CD4-positive, alpha-beta memory T cell (primary cell): Measurements from ENCODE around the gene LRP6. TPM values are rescaled to one million over a fixed set of nuclear protein-coding genes. Genes with fewer than 3 reads are reported as not detected.

Experiments used
- CTCF ChIA-PET: fragments of 350-600 bp; sonication (Branson Sonifier 250); formaldehyde crosslinking; loops from one replicate; lab custom pipeline; 2021; ENCODE audit warnings: inconsistent platforms; ENCODE audit not compliant: partially characterized antibody; lab: Charles Lee
- POLR2A ChIA-PET: fragments of 350-600 bp; sonication (Branson Sonifier 250); formaldehyde crosslinking; loops from one replicate; lab custom pipeline; 2021; ENCODE audit not compliant: partially characterized antibody; lab: Charles Lee
- DNase-seq, 5 donors: peaks; one replicate each; pipeline versions ENCODE4 v3.0.0 to v3.0.0-alpha.2; 2020 to 2022; ENCODE audit warnings: mixed read lengths in 1 of 5
- H3K27ac ChIP-seq: one replicate; pipeline ENCODE4 v1.7.0; 2013; ENCODE audit warnings: low read depth, low read length
- H3K27me3 ChIP-seq: 2 replicates; pipeline ENCODE4 v1.7.0; 2013; ENCODE audit warnings: mild to moderate bottlenecking, low read length, moderate library complexity; ENCODE audit not compliant: insufficient read depth
- H3K36me3 ChIP-seq: 2 replicates; pipeline ENCODE4 v1.7.0; 2013; ENCODE audit warnings: mild to moderate bottlenecking, low read length, moderate library complexity; ENCODE audit not compliant: insufficient read depth
- H3K4me1 ChIP-seq: 2 replicates; pipeline ENCODE4 v1.7.0; 2013; ENCODE audit warnings: mild to moderate bottlenecking, low read length, moderate library complexity; ENCODE audit not compliant: insufficient read depth
- H3K4me3 ChIP-seq, 2 donors: one replicate each; pipeline ENCODE4 v1.7.0; 2013; ENCODE audit warnings: low read length in 2 of 2, mild to moderate bottlenecking in 1 of 2
- H3K9me3 ChIP-seq, 2 donors: one replicate each; pipeline ENCODE4 v1.7.0; 2013; ENCODE audit warnings: low read length in 2 of 2, control low read depth in 1 of 2; ENCODE audit not compliant: control insufficient read depth in 1 of 2
- H3K27ac Mint-ChIP-seq, 7 donors: one replicate each; pipeline ENCODE4 v1.8.0; 2020 to 2021; ENCODE audit warnings: mixed read lengths in 7 of 7, mild to moderate bottlenecking in 6 of 7, inconsistent platforms in 3 of 7, moderate library complexity in 3 of 7
- H3K27me3 Mint-ChIP-seq, 2 donors: one replicate each; pipeline ENCODE4 v1.8.0; 2020 to 2021; ENCODE audit warnings: mixed read lengths in 2 of 2
- H3K36me3 Mint-ChIP-seq, 2 donors: one replicate each; pipeline ENCODE4 v1.8.0; 2020 to 2021; ENCODE audit warnings: mixed read lengths in 2 of 2, inconsistent platforms in 1 of 2, mild to moderate bottlenecking in 1 of 2
- H3K4me1 Mint-ChIP-seq, 4 donors: one replicate each; pipeline ENCODE4 v1.8.0; 2020 to 2021; ENCODE audit warnings: mixed read lengths in 4 of 4, mild to moderate bottlenecking in 1 of 4
- H3K4me3 Mint-ChIP-seq, 8 donors: one replicate each; pipeline ENCODE4 v1.8.0; 2020 to 2021; ENCODE audit warnings: mixed read lengths in 8 of 8, mild to moderate bottlenecking in 7 of 8, moderate library complexity in 6 of 8, inconsistent platforms in 3 of 8
- H3K9me3 Mint-ChIP-seq, 8 donors: one replicate each; pipeline ENCODE4 v1.8.0; 2020 to 2021; ENCODE audit warnings: mixed read lengths in 8 of 8, mild to moderate bottlenecking in 5 of 8, inconsistent platforms in 3 of 8, moderate library complexity in 1 of 8
- intact Hi-C: fragments of 100-400 bp; cut with micrococcal nuclease; formaldehyde crosslinking; loops from one replicate; pipeline ENCODE4 v1.15.1; 2023
- polyA plus RNA-seq, 2 donors: library from polyadenylated mRNA; unstranded; fragments of 300-500 nt; fragmentation: Illumina TruSeq; gene quantifications; one replicate each; pipeline ENCODE4 v1.2.3, GENCODE V29; 2021
- total RNA-seq, 2 experiments: library from RNA; stranded (reverse); gene quantifications; one replicate each; pipeline ENCODE4 v1.2.3, GENCODE V29; 2021

The LRP6 gene
- total and polyA plus RNA-seq, 4 experiments from 2014 or later: 0.45 to 4.0 (median 2.9) TPM

DNA sequence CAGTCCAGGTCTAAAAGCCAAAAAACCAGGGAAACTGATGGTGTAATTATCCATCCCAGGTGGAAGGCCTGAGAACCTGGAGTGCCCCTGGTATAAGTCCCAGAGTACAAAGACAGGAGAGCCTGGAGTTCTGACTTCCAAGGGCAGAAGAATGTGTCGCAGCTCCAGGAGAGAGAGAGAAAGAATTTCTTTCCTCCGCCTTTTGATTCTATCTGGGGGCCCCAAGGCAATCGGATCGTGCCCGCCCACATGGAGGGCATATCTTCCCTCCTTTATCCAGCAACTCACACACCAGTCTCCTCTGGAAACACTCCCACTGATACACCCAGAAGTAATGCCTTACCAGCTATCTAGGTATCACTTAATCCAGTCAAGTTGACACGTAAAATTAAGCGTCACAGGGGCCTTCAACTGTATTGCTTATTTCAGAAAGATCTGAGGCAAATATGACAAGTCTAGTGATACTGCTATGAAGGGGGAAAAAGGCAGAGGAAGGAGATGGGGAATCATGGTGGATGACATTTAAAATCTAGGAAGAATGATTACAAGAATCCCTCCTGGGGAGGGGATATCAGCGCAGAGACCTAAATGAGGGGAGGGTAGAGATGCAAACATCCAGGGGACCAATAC lies 30.5 kb upstream of the LRP6 start:
- peaks cover 0 to 2% (median 0%) of the 10 kb centered on the region in 8 donors for H3K9me3 Mint-ChIP-seq
- H3K4me3 Mint-ChIP-seq: no peak overlapping the region
- H3K4me1 Mint-ChIP-seq: no peaks in the 10 kb centered on the region
- no peak for DNase-seq
- intact Hi-C loops: loop anchor here (10.0 kb wide), 1 partner anchor 757 kb away; no protein-coding TSS in a partner anchor
- no peaks in the 10 kb centered on the region for H3K9me3 ChIP-seq
- H3K27ac ChIP-seq: no peak overlapping the region
- no peaks in the 10 kb centered on the region for H3K4me1 ChIP-seq
- no peak overlapping the region for H3K4me3 ChIP-seq
- POLR2A ChIA-PET: no interaction called here
- H3K36me3 ChIP-seq: no peaks in the 10 kb centered on the region
- CTCF ChIA-PET: no interaction called here
- H3K36me3 Mint-ChIP-seq: no peaks in the 10 kb centered on the region
- H3K27me3 ChIP-seq: no peaks in the 10 kb centered on the region
- peaks cover 3 to 7% of the 10 kb centered on the region in 2 donors for H3K27me3 Mint-ChIP-seq
- no peak overlapping the region for H3K27ac Mint-ChIP-seq

DNA sequence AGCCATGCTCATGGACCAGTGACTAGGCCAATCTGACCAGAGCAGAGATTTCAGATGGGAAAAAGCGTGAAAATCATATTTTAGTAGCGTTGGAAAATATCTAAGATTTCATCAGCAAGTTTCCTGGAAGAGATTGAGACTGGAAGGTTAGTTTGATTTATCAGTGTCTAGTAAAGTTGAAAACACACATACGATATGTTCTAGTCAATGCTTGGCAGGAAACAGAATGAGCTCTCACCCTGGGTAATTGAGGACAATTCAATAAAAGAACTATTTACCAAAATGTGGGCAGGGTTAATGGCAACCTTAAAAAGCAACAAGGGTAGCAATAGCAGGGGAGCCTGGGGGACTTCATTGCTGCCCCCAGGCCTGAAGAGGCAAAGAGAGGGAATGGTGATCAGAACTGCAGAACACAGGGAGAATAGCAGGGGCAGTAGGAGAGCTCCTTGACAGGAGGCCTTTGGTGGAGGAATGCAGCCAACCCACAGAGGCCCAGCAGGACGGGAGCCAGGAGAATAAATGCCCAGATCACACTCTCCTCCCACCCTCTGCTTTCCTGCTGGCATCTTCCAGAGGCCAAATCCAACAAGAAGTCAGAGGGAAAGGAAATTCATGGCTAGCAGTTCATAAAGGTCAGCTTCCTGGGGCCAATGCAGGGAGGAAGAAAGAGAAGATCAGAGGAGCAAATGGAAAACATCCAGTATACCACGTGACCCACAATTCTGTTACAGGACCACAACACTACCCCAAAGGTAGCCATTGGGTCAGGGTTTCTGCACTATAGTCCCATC lies 27.6 kb upstream of the LRP6 start:
- Mint-ChIP-seq H3K36me3 (no peaks in the 10 kb centered on the region), H3K27me3 (peaks cover 0 to 4% of the 10 kb centered on the region in 2 donors), H3K4me3 (no peak overlapping the region), H3K9me3 (no peaks in the 10 kb centered on the region), H3K27ac (no peak overlapping the region), H3K4me1 (peaks cover 0 to 7% (median 2%) of the 10 kb centered on the region in 4 donors)
- no peak overlapping the region for H3K27ac ChIP-seq
- CTCF ChIA-PET: no interaction called here
- no peak for DNase-seq
- H3K9me3 ChIP-seq: no peaks in the 10 kb centered on the region
- no peaks in the 10 kb centered on the region for H3K36me3 ChIP-seq
- H3K27me3 ChIP-seq: no peaks in the 10 kb centered on the region
- no peak overlapping the region for H3K4me3 ChIP-seq
- no peaks in the 10 kb centered on the region for H3K4me1 ChIP-seq
- intact Hi-C loops: loop anchor here (10.0 kb wide), 1 partner anchor 760 kb away; no protein-coding TSS in a partner anchor
- POLR2A ChIA-PET: no interaction called here

DNA sequence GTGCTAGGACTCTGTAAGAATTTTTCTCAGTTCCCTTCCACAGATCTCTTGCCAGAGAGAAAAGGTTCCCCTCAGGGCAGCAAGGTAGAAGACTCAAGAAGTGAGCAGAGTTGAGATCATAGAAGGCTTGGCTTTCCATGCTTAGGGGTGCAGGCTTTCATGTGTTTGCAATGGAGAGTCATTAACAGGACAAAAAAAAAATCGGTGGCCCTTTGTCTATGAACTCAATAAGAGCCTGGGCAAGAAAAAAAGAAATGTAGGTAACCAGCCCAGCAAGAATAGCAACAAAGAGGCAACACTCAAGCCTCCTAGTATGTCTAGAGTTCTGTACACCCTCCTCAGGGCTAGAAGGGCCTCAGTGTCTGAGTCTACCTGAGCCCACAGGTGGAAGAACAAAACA lies 23.4 kb upstream of the LRP6 start:
- Mint-ChIP-seq H3K4me1 (peaks cover 0 to 7% (median 2%) of the 10 kb centered on the region in 4 donors), H3K36me3 (no peaks in the 10 kb centered on the region), H3K9me3 (no peaks in the 10 kb centered on the region), H3K27me3 (peaks cover 0 to 5% of the 10 kb centered on the region in 2 donors), H3K4me3 (no peak overlapping the region), H3K27ac (peak overlapping the region in 1 of 7 donors; percentile 29)
- H3K27me3 ChIP-seq: no peaks in the 10 kb centered on the region
- ChIA-PET CTCF (no interaction called here), POLR2A (interaction anchor here (0.6 kb wide), 1 partner anchor 21 kb away, joined by 3 read pairs; no protein-coding TSS in a partner anchor)
- no peak overlapping the region for H3K4me3 ChIP-seq
- H3K9me3 ChIP-seq: no peaks in the 10 kb centered on the region
- H3K36me3 ChIP-seq: no peaks in the 10 kb centered on the region
- intact Hi-C loops: loop anchor here (10.0 kb wide), 1 partner anchor 765 kb away; no protein-coding TSS in a partner anchor
- H3K27ac ChIP-seq: no peak overlapping the region
- H3K4me1 ChIP-seq: no peaks in the 10 kb centered on the region
- DNase-seq: no peak

DNA sequence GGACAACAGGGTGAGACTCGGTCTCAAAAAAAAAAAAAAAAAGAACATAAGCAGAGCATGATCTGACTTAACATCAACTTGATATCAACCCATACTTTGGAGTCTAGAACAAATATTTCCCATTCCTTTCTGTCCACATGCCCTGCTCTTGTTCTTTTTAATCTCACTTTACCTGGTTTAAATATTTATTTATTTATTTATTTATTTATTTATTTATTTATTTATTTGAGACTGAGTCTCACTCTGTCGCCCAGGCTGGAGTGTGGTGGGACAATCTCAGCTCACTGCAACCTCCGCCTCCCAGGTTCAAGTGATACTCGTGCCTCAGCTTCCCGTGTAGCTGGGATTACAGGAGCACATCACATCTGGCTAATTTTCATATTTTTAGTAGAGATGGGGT lies 19.6 kb upstream of the LRP6 start:
- H3K27me3 Mint-ChIP-seq: peaks cover 4 to 21% of the 10 kb centered on the region in 2 donors
- H3K36me3 ChIP-seq: no peaks in the 10 kb centered on the region
- H3K9me3 Mint-ChIP-seq: no peaks in the 10 kb centered on the region
- no peak for DNase-seq
- no peak overlapping the region for H3K27ac Mint-ChIP-seq
- H3K27me3 ChIP-seq: no peaks in the 10 kb centered on the region
- H3K4me1 Mint-ChIP-seq: peaks cover 0 to 7% (median 2%) of the 10 kb centered on the region in 4 donors
- H3K4me3 Mint-ChIP-seq: no peak overlapping the region
- no peak overlapping the region for H3K27ac ChIP-seq
- intact Hi-C loops: no loop called here
- ChIA-PET POLR2A (interaction anchor here (0.6 kb wide), 1 partner anchor 1745 kb away, joined by 4 read pairs; no protein-coding TSS in a partner anchor), CTCF (no interaction called here)
- H3K4me1 ChIP-seq: no peaks in the 10 kb centered on the region
- no peaks in the 10 kb centered on the region for H3K36me3 Mint-ChIP-seq
- H3K9me3 ChIP-seq: no peaks in the 10 kb centered on the region
- no peak overlapping the region for H3K4me3 ChIP-seq

DNA sequence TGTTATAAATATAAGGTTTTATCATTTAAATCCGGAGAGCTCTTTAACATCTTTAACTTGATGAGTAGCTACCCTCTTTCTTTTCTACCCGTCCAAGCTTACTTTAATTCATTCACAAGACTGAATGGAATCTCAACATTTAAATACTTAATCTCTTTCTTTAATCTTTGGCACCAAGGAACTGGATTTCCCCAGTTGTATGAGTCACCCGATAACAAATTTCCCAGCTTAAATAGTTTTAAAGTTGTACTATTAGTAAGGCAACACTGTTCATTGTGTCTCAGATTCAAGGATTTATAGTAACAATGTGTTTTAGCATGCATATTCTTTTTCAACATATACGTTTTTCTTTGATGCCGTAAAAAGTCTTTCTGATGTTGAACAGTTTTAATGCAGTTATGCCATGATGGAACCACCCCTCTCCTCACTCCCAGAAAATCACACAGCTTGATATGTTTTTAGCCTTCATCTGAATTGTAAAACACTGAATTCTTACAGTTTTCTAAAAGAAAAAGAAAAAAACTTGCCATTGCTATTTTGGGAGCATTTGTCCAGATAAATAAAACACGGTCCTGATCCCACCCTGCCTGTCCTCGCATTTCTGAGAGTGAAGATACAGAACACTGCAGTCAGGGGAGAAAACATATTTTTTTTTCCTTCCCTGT lies 16.0 kb upstream of the LRP6 start:
- ChIA-PET POLR2A (no interaction called here), CTCF (no interaction called here)
- Mint-ChIP-seq H3K36me3 (no peaks in the 10 kb centered on the region), H3K4me3 (no peak overlapping the region), H3K9me3 (peaks cover 0 to 9% (median 3%) of the 10 kb centered on the region in 8 donors), H3K4me1 (no peaks in the 10 kb centered on the region), H3K27ac (no peak overlapping the region), H3K27me3 (peaks cover 4 to 20% of the 10 kb centered on the region in 2 donors)
- intact Hi-C loops: no loop called here
- H3K4me3 ChIP-seq: no peak overlapping the region
- no peak overlapping the region for H3K27ac ChIP-seq
- H3K9me3 ChIP-seq: no peaks in the 10 kb centered on the region
- no peaks in the 10 kb centered on the region for H3K36me3 ChIP-seq
- no peak for DNase-seq
- no peaks in the 10 kb centered on the region for H3K27me3 ChIP-seq
- H3K4me1 ChIP-seq: no peaks in the 10 kb centered on the region

DNA sequence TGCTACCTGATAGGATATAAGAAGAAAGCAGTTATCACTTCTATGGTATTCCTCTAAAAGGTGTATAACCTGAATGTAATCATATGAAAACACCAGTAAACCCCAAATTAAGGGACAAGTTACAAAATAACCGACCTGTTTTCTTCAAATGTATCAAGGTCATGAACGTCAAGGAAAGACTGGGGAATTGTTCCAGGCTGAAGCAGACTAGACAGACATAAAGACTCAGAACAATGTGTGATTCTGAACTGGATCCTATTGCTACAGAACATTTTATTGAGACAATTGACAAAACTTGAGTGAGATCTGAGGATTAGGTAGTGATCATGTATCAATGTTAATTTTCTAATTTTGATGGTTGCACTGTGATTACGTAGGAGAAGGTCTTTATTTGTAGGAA lies 15.4 kb upstream of the LRP6 start:
- intact Hi-C loops: no loop called here
- DNase-seq: no peak
- Mint-ChIP-seq H3K36me3 (no peaks in the 10 kb centered on the region), H3K4me3 (no peak overlapping the region), H3K27me3 (peaks cover 4 to 18% of the 10 kb centered on the region in 2 donors), H3K4me1 (no peaks in the 10 kb centered on the region), H3K9me3 (peaks cover 0 to 16% (median 6%) of the 10 kb centered on the region in 8 donors), H3K27ac (no peak overlapping the region)
- CTCF ChIA-PET: no interaction called here
- no peaks in the 10 kb centered on the region for H3K9me3 ChIP-seq
- H3K36me3 ChIP-seq: no peaks in the 10 kb centered on the region
- POLR2A ChIA-PET: no interaction called here
- no peaks in the 10 kb centered on the region for H3K27me3 ChIP-seq
- no peak overlapping the region for H3K27ac ChIP-seq
- H3K4me1 ChIP-seq: no peaks in the 10 kb centered on the region
- no peak overlapping the region for H3K4me3 ChIP-seq

DNA sequence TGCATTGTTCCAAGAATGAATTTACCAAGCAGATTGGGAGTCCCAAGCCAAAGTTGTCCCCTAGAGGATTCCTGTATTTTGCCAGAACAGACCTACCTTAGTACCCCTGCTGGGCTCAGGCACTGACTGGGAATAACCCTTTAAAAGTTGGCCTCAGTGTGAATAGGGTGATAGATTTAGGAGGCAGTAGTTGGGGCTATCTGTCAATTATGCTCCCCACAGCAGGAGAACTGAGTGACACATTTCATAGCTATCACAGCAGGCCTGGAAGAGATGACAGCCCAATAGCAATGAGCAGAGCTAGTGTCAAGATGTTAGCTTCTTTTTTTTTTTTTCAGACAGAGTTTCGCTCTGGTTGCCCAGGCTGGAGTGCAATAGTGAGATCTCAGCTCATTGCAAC lies 14.3 kb upstream of the LRP6 start:
- Mint-ChIP-seq H3K36me3 (no peaks in the 10 kb centered on the region), H3K27me3 (peaks cover 4 to 16% of the 10 kb centered on the region in 2 donors), H3K9me3 (peaks cover 0 to 25% (median 10%) of the 10 kb centered on the region in 8 donors), H3K4me1 (no peaks in the 10 kb centered on the region), H3K4me3 (no peak overlapping the region), H3K27ac (no peak overlapping the region)
- H3K9me3 ChIP-seq: no peaks in the 10 kb centered on the region
- intact Hi-C loops: no loop called here
- no peaks in the 10 kb centered on the region for H3K27me3 ChIP-seq
- H3K36me3 ChIP-seq: no peaks in the 10 kb centered on the region
- ChIA-PET CTCF (no interaction called here), POLR2A (no interaction called here)
- H3K4me3 ChIP-seq: no peak overlapping the region
- DNase-seq: no peak
- H3K4me1 ChIP-seq: no peaks in the 10 kb centered on the region
- no peak overlapping the region for H3K27ac ChIP-seq
